ENCODE data around the gene UPK3A.

The UPK3A gene

DNA sequence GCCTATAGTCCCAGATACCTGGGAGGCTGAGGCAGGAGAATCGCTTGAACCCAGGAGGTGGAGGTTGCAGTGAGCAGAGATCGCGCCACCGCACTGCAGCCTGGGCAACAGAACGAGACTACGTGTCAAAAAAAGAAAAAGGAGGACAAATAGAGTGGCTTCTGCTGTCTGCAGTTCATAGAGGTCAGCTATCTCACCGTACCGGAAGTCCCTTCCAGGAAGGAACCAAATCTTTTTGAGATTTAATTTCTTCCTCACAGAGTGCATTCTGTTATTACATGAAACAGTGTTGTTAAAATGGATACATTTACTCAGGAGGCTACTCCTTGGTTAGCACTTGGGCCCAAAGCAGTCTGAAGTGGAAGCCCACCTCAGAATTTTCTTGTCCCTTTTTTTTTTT lies 58.4 kb downstream of the UPK3A start:
- Histone ChIP-seq H3K36me3 (ENCODE audit: low read depth) (peaks cover 25% of the 10 kb centered on the region), H3K4me1 (ENCODE audit: insufficient read depth, poor library complexity, severe bottlenecking) (no peaks in the 10 kb centered on the region), H3K9me3 (ENCODE audit: severe bottlenecking) (no peaks in the 10 kb centered on the region), H3K4me3 (ENCODE audit: severe bottlenecking) (no peak overlapping the region), H3K27me3 (ENCODE audit: insufficient read depth, poor library complexity, severe bottlenecking) (no peaks in the 10 kb centered on the region), H3K27ac (ENCODE audit: poor library complexity, severe bottlenecking) (no peak overlapping the region)
- ATAC-seq (ENCODE audit: low read depth): no peak
- no peak for DNase-seq (ENCODE audit: low spot score)
- TF ChIP-seq CTCF (IDR thresholded peaks at IDR 0.05; ENCODE audit: poor library complexity, severe bottlenecking): no peak

DNA sequence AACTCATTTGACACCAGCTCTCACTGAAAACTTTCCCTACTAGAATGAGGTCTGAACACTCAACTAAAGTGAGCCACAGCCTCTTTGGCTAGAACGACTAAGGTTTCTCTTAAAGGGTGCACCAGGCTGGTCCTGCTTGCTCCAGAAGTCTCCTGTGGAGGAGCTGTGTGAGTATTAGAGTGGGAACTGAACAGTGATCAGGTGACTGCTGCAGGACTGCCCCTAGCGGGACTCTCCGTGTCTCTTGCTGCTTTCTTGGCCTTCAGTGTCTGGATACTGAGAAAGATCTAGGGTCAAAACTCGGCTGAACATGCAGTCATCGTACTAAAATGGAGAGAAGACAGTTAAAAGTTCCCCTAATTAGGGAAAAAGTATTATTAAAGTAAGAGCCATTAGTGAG lies 59.6 kb downstream of the UPK3A start:
- TF ChIP-seq CTCF (IDR thresholded peaks at IDR 0.05; ENCODE audit: poor library complexity, severe bottlenecking): no peak
- H3K27ac ChIP-seq (ENCODE audit: poor library complexity, severe bottlenecking): no peak overlapping the region
- peaks cover 18% of the 10 kb centered on the region for H3K36me3 ChIP-seq (ENCODE audit: low read depth)
- H3K27me3 ChIP-seq (ENCODE audit: insufficient read depth, poor library complexity, severe bottlenecking): no peaks in the 10 kb centered on the region
- H3K9me3 ChIP-seq (ENCODE audit: severe bottlenecking): no peaks in the 10 kb centered on the region
- no peak for ATAC-seq (ENCODE audit: low read depth)
- H3K4me3 ChIP-seq (ENCODE audit: severe bottlenecking): no peak overlapping the region
- no peak for DNase-seq (ENCODE audit: low spot score)
- H3K4me1 ChIP-seq (ENCODE audit: insufficient read depth, poor library complexity, severe bottlenecking): no peaks in the 10 kb centered on the region

Measured in RWPE2 (cell line).